Measurements from ENCODE around the gene BANF1.
A peak's percentile ranks its signal among the peaks of the same experiment; 100 is the strongest.

Gene BANF1

GRCh38 chr11:66039765-66040164 is 37.5 kb downstream of the BANF1 start:
- DNase-seq (ENCODE audit: low spot score): no peak

GRCh38 chr11:66042227-66042995 is 40.1 kb downstream of the BANF1 start:
- DNase-seq (ENCODE audit: low spot score): no peak

GRCh38 chr11:66042996-66043906 is 40.9 kb downstream of the BANF1 start:
- no peak for DNase-seq (ENCODE audit: low spot score)

GRCh38 chr11:66044757-66045156 is 42.5 kb downstream of the BANF1 start:
- DNase-seq (ENCODE audit: low spot score): no peak

- peak; percentile 74 for DNase-seq (ENCODE audit: low spot score)
Observed at GRCh38 chr11:66045177-66045639, 42.9 kb downstream of the BANF1 start.

GRCh38 chr11:66046901-66047300 is 44.6 kb downstream of the BANF1 start:
- DNase-seq (ENCODE audit: low spot score): no peak

- peak; percentile 53 for DNase-seq (ENCODE audit: low spot score)
Observed at GRCh38 chr11:66047541-66048365, 45.5 kb downstream of the BANF1 start.

- no peak for DNase-seq (ENCODE audit: low spot score)
Observed at GRCh38 chr11:66048547-66049323, 46.4 kb downstream of the BANF1 start, which contains the start of gene GAL3ST3. Gene GAL3ST3, minus strand, starts transcription at chr11:66049161. Its CDS starts 3,746 bp downstream, at chr11:66045415.

- DNase-seq (ENCODE audit: low spot score): no peak
Observed at GRCh38 chr11:66050581-66051231, 48.4 kb downstream of the BANF1 start.

- DNase-seq (ENCODE audit: low spot score): no peak
Observed at GRCh38 chr11:66051371-66051765, 49.1 kb downstream of the BANF1 start.

GRCh38 chr11:66051766-66052663 is 49.7 kb downstream of the BANF1 start, which contains the start of gene SF3B2:
Gene SF3B2, plus strand, starts transcription at chr11:66052364. Its CDS starts 21 bp downstream, at chr11:66052385.
- peak; percentile 98 for DNase-seq (ENCODE audit: low spot score)

GRCh38 chr11:66052664-66052982 is 50.3 kb downstream of the BANF1 start:
- no peak for DNase-seq (ENCODE audit: low spot score)
